Measurements from ENCODE around the gene TACSTD2.
"Not testable (repeated sequence)": the region's sequence is repeated elsewhere in the genome, so short reads cannot be mapped to it uniquely, and the experiment has no call there.

DNA sequence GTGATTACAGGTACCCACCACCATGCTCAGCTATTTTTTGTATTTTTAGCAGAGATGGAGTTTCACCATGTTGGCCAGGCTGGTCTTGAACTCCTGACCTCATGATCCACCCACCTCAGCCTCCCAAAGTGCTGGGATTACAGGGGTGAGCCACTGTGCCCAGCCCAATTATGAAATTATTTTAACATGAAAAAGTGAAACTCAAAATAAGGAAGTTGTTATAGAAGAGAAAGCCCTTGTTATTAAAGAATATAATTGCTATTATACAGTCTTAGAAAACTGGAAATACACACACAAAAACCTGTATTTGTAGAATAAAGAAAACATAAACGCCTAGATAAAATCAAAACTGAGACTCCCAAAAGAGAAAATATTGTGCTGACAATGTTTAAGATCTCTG is 45.2 kb downstream of the TACSTD2 start:
- TF ChIP-seq, protein P1, sequence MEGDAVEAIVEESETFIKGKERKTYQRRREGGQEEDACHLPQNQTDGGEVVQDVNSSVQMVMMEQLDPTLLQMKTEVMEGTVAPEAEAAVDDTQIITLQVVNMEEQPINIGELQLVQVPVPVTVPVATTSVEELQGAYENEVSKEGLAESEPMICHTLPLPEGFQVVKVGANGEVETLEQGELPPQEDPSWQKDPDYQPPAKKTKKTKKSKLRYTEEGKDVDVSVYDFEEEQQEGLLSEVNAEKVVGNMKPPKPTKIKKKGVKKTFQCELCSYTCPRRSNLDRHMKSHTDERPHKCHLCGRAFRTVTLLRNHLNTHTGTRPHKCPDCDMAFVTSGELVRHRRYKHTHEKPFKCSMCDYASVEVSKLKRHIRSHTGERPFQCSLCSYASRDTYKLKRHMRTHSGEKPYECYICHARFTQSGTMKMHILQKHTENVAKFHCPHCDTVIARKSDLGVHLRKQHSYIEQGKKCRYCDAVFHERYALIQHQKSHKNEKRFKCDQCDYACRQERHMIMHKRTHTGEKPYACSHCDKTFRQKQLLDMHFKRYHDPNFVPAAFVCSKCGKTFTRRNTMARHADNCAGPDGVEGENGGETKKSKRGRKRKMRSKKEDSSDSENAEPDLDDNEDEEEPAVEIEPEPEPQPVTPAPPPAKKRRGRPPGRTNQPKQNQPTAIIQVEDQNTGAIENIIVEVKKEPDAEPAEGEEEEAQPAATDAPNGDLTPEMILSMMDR (IDR thresholded peaks at IDR 0.05), result not testable (repeated sequence)
- not testable (repeated sequence) for TF ChIP-seq POLR2A, EP300, POLR2AphosphoS5 (IDR thresholded peaks at IDR 0.05)
